Large intestine (tissue), 3 donors: Measurements from ENCODE around the gene RSPH6A. TPM values are rescaled to one million over a fixed set of nuclear protein-coding genes. Genes with fewer than 3 reads are reported as not detected.
A peak's percentile ranks its signal among the peaks of the same experiment; 100 is the strongest.

ENCODE experiments used
- DNase-seq, 2 donors: peaks; one replicate each; pipeline versions ENCODE4 v3.0.0 to v3.0.0-alpha.2; 2013
- H3K27ac ChIP-seq: one replicate; pipeline ENCODE4 v1.5.1; 2013; ENCODE audit warnings: low read length
- H3K27me3 ChIP-seq: 2 replicates; pipeline ENCODE4 v1.6.1; 2013; ENCODE audit warnings: low read length; ENCODE audit not compliant: control insufficient read depth, insufficient read depth
- H3K36me3 ChIP-seq: 2 replicates; pipeline ENCODE4 v1.6.1; 2013; ENCODE audit warnings: low read length; ENCODE audit not compliant: control insufficient read depth, insufficient read depth
- H3K4me1 ChIP-seq: one replicate; pipeline ENCODE4 v1.6.1; 2013; ENCODE audit warnings: low read length; ENCODE audit not compliant: control insufficient read depth, insufficient read depth
- H3K4me3 ChIP-seq: one replicate; pipeline ENCODE4 v1.5.1; 2013; ENCODE audit warnings: low read length
- H3K9me3 ChIP-seq: one replicate; pipeline ENCODE4 v1.6.1; 2013; ENCODE audit warnings: mild to moderate bottlenecking, low read depth, low read length, moderate library complexity; ENCODE audit not compliant: control insufficient read depth
- WGBS: methylation state at CpG from one replicate; pipeline ENCODE4 v1.1.5; 2013; ENCODE audit warnings: low lambda C conversion rate; ENCODE audit not compliant: insufficient coverage; 5-methylcytosine and 5-hydroxymethylcytosine counted together
- polyA plus RNA-seq: library from polyadenylated mRNA; unstranded; fragments of 120-200 nt; gene quantifications from one replicate; pipeline ENCODE4 v1.2.1, GENCODE V29; 2013

RSPH6A gene
- polyA plus RNA-seq, 1 donor: 0.01 TPM

DNA sequence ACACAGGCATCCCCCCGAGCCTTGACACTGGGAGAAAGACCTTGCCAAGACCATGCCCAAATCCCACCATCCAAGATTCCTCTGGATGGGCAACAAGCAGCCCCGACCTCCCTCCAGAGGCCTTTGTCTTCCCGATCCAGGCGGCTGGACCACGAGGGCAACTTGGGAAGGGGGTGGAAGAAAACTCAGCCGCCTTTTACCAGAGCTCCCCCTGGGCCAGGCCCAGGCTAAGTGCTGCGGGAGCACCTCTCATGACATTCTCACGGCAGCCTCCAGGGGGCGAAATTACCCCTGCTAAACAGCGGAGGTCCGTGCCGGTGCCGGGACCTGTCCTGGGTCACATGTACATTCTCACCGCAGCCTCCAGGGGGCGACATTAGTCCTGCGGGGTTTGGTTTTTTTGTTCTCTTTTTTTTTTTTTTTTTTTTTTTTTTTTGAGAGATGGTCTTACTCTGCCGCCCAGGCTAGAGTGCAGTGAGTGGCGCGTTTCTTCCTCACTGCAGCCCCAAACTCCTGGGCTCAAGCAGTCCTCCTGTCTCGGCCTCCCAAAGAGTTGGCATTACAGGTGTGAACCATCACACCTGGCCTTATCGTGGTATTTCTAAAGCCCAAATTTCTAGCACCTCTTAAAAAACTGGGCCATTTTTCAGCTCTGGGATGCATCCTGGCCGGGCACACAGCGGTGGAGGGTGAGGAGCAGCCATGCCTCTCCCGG lies 2.1 kb upstream of the RSPH6A start:
- H3K27ac ChIP-seq: no peak overlapping the region
- DNase-seq: peak; percentile 84 to 93
- H3K36me3 ChIP-seq: peaks cover 36% of the 10 kb centered on the region
- no peaks in the 10 kb centered on the region for H3K4me1 ChIP-seq
- H3K9me3 ChIP-seq: no peaks in the 10 kb centered on the region
- no CpG with 5 or more reads among the region's 24 CpGs for WGBS
- H3K4me3 ChIP-seq: no peak overlapping the region
- no peaks in the 10 kb centered on the region for H3K27me3 ChIP-seq

DNA sequence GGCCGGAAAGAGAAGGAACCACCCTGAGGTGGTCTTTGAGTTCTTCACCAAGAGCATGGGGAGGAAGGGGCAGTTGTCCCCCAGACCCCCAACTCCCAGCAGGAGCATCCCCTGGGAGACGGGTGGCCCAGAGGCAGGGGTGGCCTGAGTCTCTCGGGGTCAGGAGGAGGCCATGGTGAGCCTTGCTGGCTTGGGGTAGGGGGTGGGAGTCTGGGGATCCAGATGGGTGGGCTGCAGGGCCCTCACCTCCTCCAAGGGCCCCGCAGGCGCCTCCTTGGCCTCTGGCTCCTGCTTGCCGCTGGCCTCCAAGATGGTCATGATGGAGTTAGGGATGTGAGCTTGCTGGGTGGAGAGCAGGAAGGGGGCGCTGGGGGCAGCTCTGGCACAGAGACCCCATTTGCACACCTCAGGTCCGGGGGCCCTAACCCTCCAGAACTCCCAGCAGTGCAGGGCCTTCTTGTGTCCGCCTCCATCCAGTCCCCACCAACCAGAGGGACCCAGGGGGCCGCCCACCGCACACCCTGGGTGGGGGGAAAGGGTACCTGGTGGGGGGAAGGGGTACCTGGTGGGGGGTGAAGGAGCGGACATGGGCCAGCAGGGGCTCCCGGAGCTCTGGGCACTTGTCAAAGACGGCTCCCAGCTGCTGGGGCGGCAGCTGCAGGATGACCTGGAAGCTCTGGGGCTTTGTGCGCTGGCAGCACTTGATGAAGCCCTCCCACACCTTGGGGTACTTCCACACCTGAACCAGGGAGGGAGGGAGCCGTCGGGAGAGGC lies 1.3 kb upstream of the RSPH6A start:
- Histone ChIP-seq H3K27ac (no peak overlapping the region), H3K4me3 (peak overlapping the region; percentile 40), H3K9me3 (no peaks in the 10 kb centered on the region), H3K36me3 (peaks cover 31% of the 10 kb centered on the region), H3K4me1 (no peaks in the 10 kb centered on the region), H3K27me3 (no peaks in the 10 kb centered on the region)
- no CpG with 5 or more reads among the region's 18 CpGs for WGBS
- no peak for DNase-seq

DNA sequence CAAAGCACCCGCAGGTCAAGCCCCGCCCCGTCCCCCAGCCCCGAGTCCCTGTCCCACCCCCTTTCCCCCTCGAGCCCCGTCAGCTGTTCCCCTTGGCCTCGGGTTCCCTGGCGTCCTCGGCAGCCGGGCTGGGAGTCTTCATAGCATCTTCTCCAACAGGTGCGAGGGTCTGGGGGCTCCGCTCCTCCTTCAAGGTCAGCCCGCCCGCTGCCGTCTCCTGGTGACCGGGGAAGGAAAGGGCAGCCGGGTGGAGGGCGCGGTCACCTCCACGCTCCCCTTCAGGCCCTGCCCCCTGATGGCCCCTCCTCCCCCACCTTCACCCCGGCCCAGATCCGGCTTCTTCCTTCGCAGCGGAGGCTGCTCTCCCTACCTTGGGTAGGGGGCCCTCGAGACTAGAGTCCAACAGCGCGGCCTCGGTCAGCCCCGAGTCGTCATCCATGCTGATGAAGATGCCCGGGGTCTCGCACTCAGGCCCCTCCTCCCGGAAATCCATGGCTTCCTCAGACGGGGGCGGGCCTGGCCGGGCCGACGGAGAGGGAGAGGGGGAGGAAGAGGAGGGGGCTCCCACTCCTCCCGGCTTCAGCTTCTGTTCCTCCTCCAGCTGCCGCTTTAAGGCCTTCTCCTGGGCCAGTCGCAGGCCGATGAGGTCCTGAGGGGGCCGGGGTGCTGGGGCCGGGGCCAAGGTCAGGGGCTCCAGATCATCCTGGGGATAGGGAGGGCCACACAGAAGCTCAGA lies 541 bp upstream of the RSPH6A start:
- no CpG with 5 or more reads among the region's 44 CpGs for WGBS
- peak in 1 of 2 donors; percentile 33 for DNase-seq
- Histone ChIP-seq H3K4me3 (peak overlapping the region; percentile 40), H3K9me3 (no peaks in the 10 kb centered on the region), H3K36me3 (peaks cover 25% of the 10 kb centered on the region), H3K27ac (no peak overlapping the region), H3K4me1 (no peaks in the 10 kb centered on the region), H3K27me3 (no peaks in the 10 kb centered on the region)

- Histone ChIP-seq H3K27ac (no peak overlapping the region), H3K27me3 (no peaks in the 10 kb centered on the region), H3K36me3 (peaks cover 15% of the 10 kb centered on the region), H3K4me3 (no peak overlapping the region), H3K4me1 (no peaks in the 10 kb centered on the region), H3K9me3 (no peaks in the 10 kb centered on the region)
- DNase-seq: no peak
- WGBS: no CpG with 5 or more reads among the region's 12 CpGs
Observed at GRCh38 chr19:45814166-45814780, 835 bp downstream of the RSPH6A start.

GRCh38 chr19:45812297-45812696 lies 2.8 kb downstream of the RSPH6A start:
- peaks cover 5% of the 10 kb centered on the region for H3K36me3 ChIP-seq
- H3K27me3 ChIP-seq: no peaks in the 10 kb centered on the region
- no peaks in the 10 kb centered on the region for H3K4me1 ChIP-seq
- WGBS: no CpG with 5 or more reads among the region's 6 CpGs
- DNase-seq: no peak
- H3K4me3 ChIP-seq: no peak overlapping the region
- no peaks in the 10 kb centered on the region for H3K9me3 ChIP-seq
- no peak overlapping the region for H3K27ac ChIP-seq

DNA sequence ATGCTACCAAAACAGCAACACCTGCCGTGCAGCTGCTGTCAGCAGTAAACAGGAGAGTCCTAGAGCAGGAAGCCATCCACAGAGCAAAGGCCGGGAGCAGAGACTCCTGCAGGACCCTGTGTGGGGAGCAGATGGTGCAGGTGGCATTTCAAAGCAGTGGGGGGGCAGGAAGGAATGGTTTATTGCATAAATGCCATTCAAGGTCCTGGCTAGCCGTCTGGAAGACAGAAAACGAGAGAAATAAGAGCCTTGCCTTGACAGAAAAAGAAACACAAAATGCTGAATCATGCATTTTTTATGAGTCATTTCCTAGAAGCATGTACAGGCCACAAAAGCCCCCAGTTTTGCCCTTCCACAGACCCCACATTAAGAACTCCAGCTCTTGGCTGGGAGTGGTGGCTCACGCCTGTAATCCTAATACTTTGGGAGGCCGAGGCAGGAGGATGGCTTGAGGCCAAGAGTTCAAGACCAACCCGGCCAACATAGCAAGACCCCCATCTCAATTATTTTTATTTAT lies 5.4 kb downstream of the RSPH6A start:
- no CpG with 5 or more reads among the region's 7 CpGs for WGBS
- peak in 1 of 2 donors; percentile 59 for DNase-seq
- H3K27ac ChIP-seq: no peak overlapping the region
- peaks cover 5% of the 10 kb centered on the region for H3K36me3 ChIP-seq
- H3K27me3 ChIP-seq: no peaks in the 10 kb centered on the region
- no peaks in the 10 kb centered on the region for H3K4me1 ChIP-seq
- no peak overlapping the region for H3K4me3 ChIP-seq
- H3K9me3 ChIP-seq: peaks cover 1% of the 10 kb centered on the region

DNA sequence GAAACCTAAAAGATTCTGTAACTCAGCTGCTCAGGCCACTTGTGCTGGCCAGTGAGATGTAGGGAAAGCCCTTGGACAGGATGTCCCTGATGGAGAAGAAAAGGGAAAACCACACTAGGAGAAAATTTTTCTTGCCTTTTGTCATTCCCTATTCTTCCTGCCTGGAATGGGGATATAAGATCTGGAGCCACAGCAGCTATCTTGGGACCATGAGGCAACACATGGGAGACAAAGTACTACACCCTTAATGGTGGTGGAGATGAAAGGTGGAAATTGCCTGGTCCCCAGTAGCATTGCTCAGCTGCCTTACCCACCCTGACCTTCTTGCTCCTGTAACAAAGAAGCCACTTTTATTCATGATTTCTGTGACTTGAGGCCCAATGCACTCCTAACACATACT lies 9.4 kb downstream of the RSPH6A start:
- Histone ChIP-seq H3K27me3 (no peaks in the 10 kb centered on the region), H3K9me3 (peaks cover 7% of the 10 kb centered on the region), H3K36me3 (no peaks in the 10 kb centered on the region)

DNA sequence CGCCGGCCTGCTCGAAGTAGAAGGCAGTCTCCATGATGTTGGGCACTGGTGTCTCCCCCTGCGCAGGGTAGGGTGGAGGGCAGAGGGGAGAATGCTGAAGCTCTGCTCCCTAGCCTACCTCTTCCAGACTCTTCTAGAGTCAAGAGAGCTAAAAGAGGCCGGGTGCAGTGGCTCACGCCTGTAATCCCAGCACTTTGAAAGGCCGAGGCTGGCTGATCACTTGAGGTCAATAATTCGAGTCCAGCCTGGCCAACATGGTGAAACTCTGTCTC lies 10.2 kb downstream of the RSPH6A start:
- Histone ChIP-seq H3K4me3 (no peak overlapping the region), H3K27me3 (no peaks in the 10 kb centered on the region), H3K9me3 (peaks cover 7% of the 10 kb centered on the region), H3K27ac (no peak overlapping the region), H3K4me1 (no peaks in the 10 kb centered on the region), H3K36me3 (no peaks in the 10 kb centered on the region)
- no CpG with 5 or more reads among the region's 8 CpGs for WGBS
- no peak for DNase-seq

More for the DNA sequence above, 9.4 kb downstream of the RSPH6A start:
- H3K4me3 ChIP-seq: no peak overlapping the region
- no peaks in the 10 kb centered on the region for H3K4me1 ChIP-seq
- H3K27ac ChIP-seq: no peak overlapping the region
- DNase-seq: no peak

GRCh38 chr19:45804140-45804958 lies 10.8 kb downstream of the RSPH6A start:
- no peaks in the 10 kb centered on the region for H3K27me3 ChIP-seq
- H3K36me3 ChIP-seq: no peaks in the 10 kb centered on the region
- no peak for DNase-seq
- no peak overlapping the region for H3K4me3 ChIP-seq
- WGBS: no CpG with 5 or more reads among the region's 57 CpGs
- no peak overlapping the region for H3K27ac ChIP-seq
- no peaks in the 10 kb centered on the region for H3K4me1 ChIP-seq
- peaks cover 7% of the 10 kb centered on the region for H3K9me3 ChIP-seq
